Suprapubic skin (tissue), 4 donors: ENCODE measurements around the gene TLR9. TPM values are rescaled to one million over a fixed set of nuclear protein-coding genes. Genes with fewer than 3 reads are reported as not detected.

ENCODE experiments used
- DNase-seq, 2 donors: peaks; one replicate each; pipeline ENCODE4 v3.0.0-alpha.2; 2019; ENCODE audit warnings: low spot score in 2 of 2
- H3K27ac ChIP-seq: fragments of 200-600 bp; sonication (generic); one replicate; pipeline ENCODE4 v1.5.1; 2019
- H3K27me3 ChIP-seq: fragments of 200-600 bp; sonication (generic); one replicate; pipeline ENCODE4 v1.5.1; 2019
- H3K36me3 ChIP-seq: fragments of 200-600 bp; sonication (generic); one replicate; pipeline ENCODE4 v1.5.1; 2019
- H3K4me1 ChIP-seq: fragments of 200-600 bp; sonication (generic); one replicate; pipeline ENCODE4 v1.5.1; 2019
- H3K4me3 ChIP-seq: fragments of 200-600 bp; sonication (generic); one replicate; pipeline ENCODE4 v1.5.1; 2019; ENCODE audit warnings: mild to moderate bottlenecking
- H3K9me3 ChIP-seq: fragments of 200-600 bp; sonication (generic); one replicate; pipeline ENCODE4 v1.5.1; 2019
- CTCF ChIP-seq, 2 donors: fragments of 200-600 bp in 1 of 2; fragments of 450-650 bp in 1 of 2; sonication (generic) in 1 of 2; IDR thresholded peaks; one replicate each; pipeline ENCODE4 v1.5.1; 2016 to 2019; ENCODE audit warnings: antibody characterized with exemption in 2 of 2, mild to moderate bottlenecking in 1 of 2, moderate library complexity in 1 of 2
- EP300 ChIP-seq: sonication (generic); formaldehyde crosslinking; IDR thresholded peaks from one replicate; pipeline ENCODE4 v1.6.1; 2017; ENCODE audit warnings: antibody characterized with exemption
- POLR2A ChIP-seq, 2 donors: fragments of 450-650 bp; IDR thresholded peaks; one replicate each; pipeline ENCODE4 v1.6.1; 2017; ENCODE audit warnings: antibody characterized with exemption in 2 of 2, mild to moderate bottlenecking in 2 of 2, moderate library complexity in 2 of 2
- POLR2AphosphoS5 ChIP-seq, 3 donors: sonication (generic); formaldehyde crosslinking; IDR thresholded peaks; one replicate each; pipeline ENCODE4 v1.6.1; 2017; ENCODE audit warnings: antibody characterized with exemption in 3 of 3
- WGBS: methylation state at CpG from one replicate; pipeline ENCODE4 v1.1.5; 2018; 5-methylcytosine and 5-hydroxymethylcytosine counted together
- total RNA-seq, 4 donors: library from RNA; depleted of rRNA; stranded (reverse); fragments of >200 nt; gene quantifications; one replicate each; pipeline ENCODE4 v1.1.0, GENCODE V29; 2016

Gene TLR9
- total RNA-seq, 4 donors from 2014 or later, result 0.16 TPM; not detected in 3

DNA sequence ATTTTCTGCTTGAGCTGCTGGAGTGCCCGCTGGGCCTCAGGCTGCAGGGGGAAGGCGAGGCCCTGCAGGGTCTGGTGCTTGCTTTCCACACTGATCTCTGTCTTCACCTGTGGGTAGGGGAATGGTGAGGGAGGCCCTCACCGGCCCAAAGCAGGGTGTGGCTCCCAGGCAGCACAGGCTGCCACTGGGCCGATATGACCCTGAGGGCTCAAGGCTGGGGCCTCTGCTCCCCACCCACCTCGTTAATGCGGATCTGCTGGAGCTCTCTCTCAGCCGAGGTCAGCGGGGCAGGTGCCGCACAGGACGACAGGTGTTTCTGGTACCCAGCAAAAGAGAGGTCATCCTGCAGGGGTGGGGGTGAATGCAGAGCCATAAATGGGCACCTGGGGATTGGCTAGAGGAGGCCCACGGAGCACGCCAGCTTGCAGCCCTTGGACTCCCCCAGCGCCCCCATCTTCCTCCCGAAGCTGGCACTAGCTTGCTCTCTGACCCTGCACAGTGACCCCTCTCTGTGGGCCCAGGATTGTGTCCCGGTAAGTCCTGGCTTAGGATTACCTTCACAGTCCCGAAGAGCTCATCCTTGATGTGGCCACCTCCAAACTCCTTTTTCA, 5.5 kb upstream of the TLR9 start:
- Histone ChIP-seq H3K36me3 (peaks cover 64% of the 10 kb centered on the region), H3K4me3 (no peak overlapping the region), H3K27me3 (no peaks in the 10 kb centered on the region), H3K4me1 (peaks cover 9% of the 10 kb centered on the region), H3K9me3 (no peaks in the 10 kb centered on the region), H3K27ac (no peak overlapping the region)
- no peak for DNase-seq
- 90% methylated on average over 5 of the region's 16 CpGs for WGBS
- TF ChIP-seq POLR2AphosphoS5 (IDR thresholded peaks at IDR 0.05) (no peak), POLR2A (IDR thresholded peaks at IDR 0.05) (no peak), CTCF (IDR thresholded peaks at IDR 0.05) (no peak), EP300 (no peak)

DNA sequence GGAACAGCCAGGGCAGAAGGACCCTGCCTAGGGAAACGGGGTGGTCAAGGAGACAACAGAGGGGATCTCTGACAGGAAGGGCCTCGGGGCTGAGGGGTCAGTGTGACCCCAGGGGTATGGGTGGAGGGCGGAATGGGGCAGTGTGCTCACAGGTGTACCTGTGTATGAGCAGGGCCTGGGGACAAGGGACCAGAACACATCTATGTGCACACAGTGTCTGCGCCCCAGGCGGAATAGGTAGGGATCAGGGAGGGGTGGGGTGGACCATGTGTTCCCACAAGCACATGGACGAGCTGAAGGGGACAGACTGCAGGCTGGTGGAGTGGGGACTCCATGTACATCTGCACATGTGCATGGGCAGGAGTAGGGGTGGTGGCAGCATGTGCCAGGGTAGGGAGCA, 5.0 kb upstream of the TLR9 start:
- WGBS, result 91% methylated on average over 6 of the region's 6 CpGs
- Histone ChIP-seq H3K36me3 (peaks cover 64% of the 10 kb centered on the region), H3K4me1 (peaks cover 4% of the 10 kb centered on the region), H3K27ac (no peak overlapping the region), H3K4me3 (no peak overlapping the region), H3K9me3 (no peaks in the 10 kb centered on the region), H3K27me3 (no peaks in the 10 kb centered on the region)
- no peak for DNase-seq
- TF ChIP-seq CTCF (IDR thresholded peaks at IDR 0.05) (no peak), EP300 (no peak), POLR2AphosphoS5 (IDR thresholded peaks at IDR 0.05) (no peak), POLR2A (IDR thresholded peaks at IDR 0.05) (no peak)

- Histone ChIP-seq H3K27me3 (no peaks in the 10 kb centered on the region), H3K4me3 (no peak overlapping the region), H3K27ac (no peak overlapping the region), H3K4me1 (peaks cover 4% of the 10 kb centered on the region), H3K9me3 (no peaks in the 10 kb centered on the region), H3K36me3 (peaks cover 62% of the 10 kb centered on the region)
- no peak for TF ChIP-seq EP300
- TF ChIP-seq POLR2A (IDR thresholded peaks at IDR 0.05), result no peak
- TF ChIP-seq CTCF (IDR thresholded peaks at IDR 0.05), result no peak
- no peak for TF ChIP-seq POLR2AphosphoS5 (IDR thresholded peaks at IDR 0.05)
- no peak for DNase-seq
- WGBS, result 98% methylated on average over 10 of the region's 13 CpGs
These were observed 4.2 kb upstream of the TLR9 start for GRCh38 chr3:52229656-52230055.

GRCh38 chr3:52228751-52229291, 3.4 kb upstream of the TLR9 start:
- H3K27ac ChIP-seq, result no peak overlapping the region
- 89% methylated on average over 13 of the region's 21 CpGs for WGBS
- TF ChIP-seq POLR2AphosphoS5 (IDR thresholded peaks at IDR 0.05), result no peak
- no peak for TF ChIP-seq EP300
- TF ChIP-seq CTCF (IDR thresholded peaks at IDR 0.05), result no peak
- TF ChIP-seq POLR2A (IDR thresholded peaks at IDR 0.05), result no peak
- peaks cover 4% of the 10 kb centered on the region for H3K4me1 ChIP-seq
- no peak overlapping the region for H3K4me3 ChIP-seq
- H3K9me3 ChIP-seq, result no peaks in the 10 kb centered on the region
- no peaks in the 10 kb centered on the region for H3K27me3 ChIP-seq
- H3K36me3 ChIP-seq, result peaks cover 54% of the 10 kb centered on the region
- DNase-seq, result no peak

GRCh38 chr3:52228266-52228665, 2.8 kb upstream of the TLR9 start:
- TF ChIP-seq CTCF (IDR thresholded peaks at IDR 0.05), result no peak
- TF ChIP-seq POLR2A (IDR thresholded peaks at IDR 0.05), result no peak
- TF ChIP-seq POLR2AphosphoS5 (IDR thresholded peaks at IDR 0.05), result no peak
- no peak for TF ChIP-seq EP300
- H3K4me3 ChIP-seq, result no peak overlapping the region
- 89% methylated on average over 3 of the region's 10 CpGs for WGBS
- H3K27me3 ChIP-seq, result no peaks in the 10 kb centered on the region
- DNase-seq, result no peak
- peaks cover 54% of the 10 kb centered on the region for H3K36me3 ChIP-seq
- no peaks in the 10 kb centered on the region for H3K9me3 ChIP-seq
- H3K27ac ChIP-seq, result no peak overlapping the region
- H3K4me1 ChIP-seq, result peaks cover 4% of the 10 kb centered on the region
